HCT116 (cell line): ENCODE measurements around the gene C9orf43. TPM values are rescaled to one million over a fixed set of nuclear protein-coding genes. Genes with fewer than 3 reads are reported as not detected.

ENCODE experiments used
- ATAC-seq: fragments of 200-7000 bp; cut with Tn5 transposase; 2 replicates; pipeline ENCODE4 v1.9.1; 2020; ENCODE audit warnings: mild to moderate bottlenecking, moderate library complexity
- BruUV-seq: library from RNA; stranded (reverse); fragments of 400-500 nt; replicated peaks from 2 replicates; lab custom pipeline; 2021; lab: Mats Ljungman, UMichigan
- CTCF ChIA-PET: fragments of 300-600 bp; sonication (Branson Sonifier 250); formaldehyde crosslinking; loops from one replicate; lab custom pipeline; 2021; ENCODE audit warnings: antibody characterized with exemption; lab: Charles Lee
- POLR2A ChIA-PET: fragments of 300-600, 350-600 bp; sonication (Branson Sonifier 250); formaldehyde crosslinking; loops from one replicate; lab custom pipeline; 2021; ENCODE audit warnings: antibody characterized with exemption; lab: Charles Lee
- RAD21 ChIA-PET, 2 experiments: fragments of 300-600 bp; sonication (Branson Sonifier 250); formaldehyde crosslinking; loops; one replicate each; lab custom pipeline; 2023; ENCODE audit warnings: low total read pairs in 2 of 2; ENCODE audit not compliant: uncharacterized antibody in 2 of 2, unreplicated experiment in 2 of 2, low non-redundant PET in 1 of 2; lab: Charles Lee
- DNase-seq: peaks from one replicate; pipeline ENCODE4 v3.0.0-alpha.2; 2010; ENCODE audit warnings: low read depth, low spot score
- H2AFZ ChIP-seq: fragments of 200-600 bp; shearing (Covaris generic), sonication (generic); 2 replicates; pipeline ENCODE4 v1.6.1; 2017; ENCODE audit warnings: low read depth, mixed run types, mixed read lengths, antibody characterized with exemption, low read length; ENCODE audit not compliant: poor library complexity, severe bottlenecking
- H3K27ac ChIP-seq: 2 replicates; pipeline ENCODE4 v1.5.1; 2012; ENCODE audit warnings: low read depth, low read length
- H3K27me3 ChIP-seq: fragments of 200-600 bp; sonication (generic); 2 replicates; pipeline ENCODE4 v1.6.1; 2016; ENCODE audit warnings: mixed run types, low read length, mixed read lengths; ENCODE audit not compliant: insufficient read depth
- H3K36me3 ChIP-seq, 2 experiments: fragments of 200-500 bp in 1 of 2; fragments of 200-600 bp in 1 of 2; sonication (Bioruptor generic) in 1 of 2; sonication (generic) in 1 of 2; 2 replicates each; pipeline versions ENCODE4 v1.5.1 to v1.6.1; 2014 to 2016; ENCODE audit warnings: low read length in 2 of 2, inconsistent platforms in 1 of 2, mixed read lengths in 1 of 2, mixed run types in 1 of 2; ENCODE audit not compliant: insufficient read depth in 2 of 2, control insufficient read depth in 1 of 2
- H3K4me1 ChIP-seq, 2 experiments: fragments of 200-600 bp in 1 of 2; sonication (generic) in 1 of 2; 2 replicates each; pipeline versions ENCODE4 v1.5.1 to v1.6.1; 2012 to 2017; ENCODE audit warnings: low read length in 2 of 2, inconsistent platforms in 1 of 2, mild to moderate bottlenecking in 1 of 2, mixed read lengths in 1 of 2, mixed run types in 1 of 2, moderate library complexity in 1 of 2; ENCODE audit not compliant: insufficient read depth in 2 of 2, control insufficient read depth in 1 of 2
- H3K4me2 ChIP-seq: fragments of 200-600 bp; sonication (generic); 2 replicates; pipeline ENCODE4 v1.6.1; 2017; ENCODE audit warnings: mixed run types, low read length, mixed read lengths
- H3K4me3 ChIP-seq, 2 experiments: fragments of 200-600 bp in 1 of 2; sonication (generic) in 1 of 2; replicated peaks in 1 of 2; 2 replicates each; pipeline ENCODE4 v1.5.1; 2011 to 2016; ENCODE audit warnings: low read length in 2 of 2, control low read depth in 1 of 2, low read depth in 1 of 2, mild to moderate bottlenecking in 1 of 2, mixed read lengths in 1 of 2, mixed run types in 1 of 2
- H3K79me2 ChIP-seq: fragments of 200-600 bp; sonication (generic); 2 replicates; pipeline ENCODE4 v1.6.1; 2017; ENCODE audit warnings: mild to moderate bottlenecking, mixed run types, low read length, moderate library complexity, mixed read lengths; ENCODE audit not compliant: insufficient read depth
- H3K9ac ChIP-seq: fragments of 200-600 bp; sonication (generic); 2 replicates; pipeline ENCODE4 v1.6.1; 2016; ENCODE audit warnings: low read length, mixed read lengths
- H3K9me2 ChIP-seq: fragments of 200-600 bp; sonication (generic), shearing (Covaris generic); 2 replicates; pipeline ENCODE4 v1.6.1; 2017; ENCODE audit warnings: mixed run types, mild to moderate bottlenecking, moderate library complexity; ENCODE audit not compliant: insufficient read depth
- H3K9me3 ChIP-seq, 2 experiments: fragments of 200-500 bp in 1 of 2; fragments of 200-600 bp in 1 of 2; sonication (Bioruptor generic) in 1 of 2; sonication (generic) in 1 of 2; 2 replicates each; pipeline ENCODE4 v1.6.1; 2014 to 2017; ENCODE audit warnings: low read length in 2 of 2, mixed read lengths in 2 of 2, inconsistent platforms in 1 of 2, low read depth in 1 of 2, mild to moderate bottlenecking in 1 of 2, mixed run types in 1 of 2, moderate library complexity in 1 of 2; ENCODE audit not compliant: control insufficient read depth in 1 of 2, insufficient read depth in 1 of 2
- H4K20me1 ChIP-seq: fragments of 200-600 bp; sonication (generic), shearing (Covaris generic); 2 replicates; pipeline ENCODE4 v1.6.1; 2017; ENCODE audit warnings: mixed run types, mild to moderate bottlenecking, moderate library complexity; ENCODE audit not compliant: insufficient read depth
- EGR1 ChIP-seq: IDR thresholded peaks from 2 replicates; pipeline ENCODE4 v1.6.1; 2012; ENCODE audit warnings: low read depth
- ELF1 ChIP-seq: IDR thresholded peaks from 2 replicates; pipeline ENCODE4 v1.6.1; 2012; ENCODE audit warnings: low read depth, borderline replicate concordance
- EZH2 ChIP-seq: fragments of 200-600 bp; sonication (generic); IDR thresholded peaks from 2 replicates; pipeline ENCODE4 v1.6.1; 2017; ENCODE audit warnings: antibody characterized with exemption, mixed run types
- EZH2phosphoT487 ChIP-seq: fragments of 200-600 bp; IDR thresholded peaks from 2 replicates; pipeline ENCODE4 v1.6.1; 2018; ENCODE audit warnings: antibody characterized with exemption, borderline replicate concordance
- FOSL1 ChIP-seq: IDR thresholded peaks from 2 replicates; pipeline ENCODE4 v1.6.1; 2012; ENCODE audit warnings: low read depth
- JUND ChIP-seq: IDR thresholded peaks from 2 replicates; pipeline ENCODE4 v1.6.1; 2012
- POLR2AphosphoS5 ChIP-seq: IDR thresholded peaks from 2 replicates; pipeline ENCODE4 v1.6.1; 2011; ENCODE audit warnings: mild to moderate bottlenecking, low read depth, low read length, moderate library complexity
- RAD21 ChIP-seq: IDR thresholded peaks from 2 replicates; pipeline ENCODE4 v1.6.1; 2012; ENCODE audit warnings: low read depth, mild to moderate bottlenecking
- SIN3A ChIP-seq: IDR thresholded peaks from 2 replicates; pipeline ENCODE4 v1.6.1; 2012; ENCODE audit warnings: low read depth
- SP1 ChIP-seq: IDR thresholded peaks from 2 replicates; pipeline ENCODE4 v1.6.1; 2012; ENCODE audit warnings: low read depth
- TCF7L2 ChIP-seq: IDR thresholded peaks from 2 replicates; pipeline ENCODE4 v1.7.0; 2011; ENCODE audit warnings: borderline replicate concordance, inconsistent platforms; ENCODE audit not compliant: insufficient read depth, insufficient read length; ENCODE audit errors: extremely low read depth
- YY1 ChIP-seq: IDR thresholded peaks from 2 replicates; pipeline ENCODE4 v1.6.1; 2011; ENCODE audit warnings: low read length, low read depth, moderate library complexity, mild to moderate bottlenecking; ENCODE audit not compliant: insufficient replicate concordance; ENCODE audit errors: extremely low read depth
- ZFX ChIP-seq: fragments of 450-650 bp; IDR thresholded peaks from 2 replicates; pipeline ENCODE4 v1.6.1; 2017
- ZNF274 ChIP-seq: fragments of 200-500 bp; sonication (Bioruptor generic); IDR thresholded peaks from 2 replicates; pipeline ENCODE4 v1.6.1; 2014; ENCODE audit warnings: mild to moderate bottlenecking, low read depth, low read length, inconsistent platforms
- intact Hi-C: fragments of 100-400 bp; cut with micrococcal nuclease; formaldehyde crosslinking; loops from 2 replicates; pipeline ENCODE4 v1.10.0; 2022
- total RNA-seq: library from RNA; stranded (reverse); gene quantifications from one replicate; pipeline ENCODE4 v1.2.1, GENCODE V29; 2021; ENCODE audit not compliant: unreplicated experiment
- TF ChIP-seq, protein P1 (sequence below): IDR thresholded peaks from 2 replicates; pipeline ENCODE4 v1.6.1; 2012
- TF ChIP-seq, protein P2 (sequence below), 3 experiments: fragments of 200-600 bp in 1 of 3; sonication (generic) in 1 of 3; IDR thresholded peaks in 2 of 3; conservative IDR thresholded peaks in 1 of 3; 2 replicates each; pipeline ENCODE4 v1.5.1; 2012 to 2017; ENCODE audit warnings: low read depth in 2 of 3, low read length in 2 of 3, antibody characterized with exemption in 1 of 3, borderline replicate concordance in 1 of 3, control low read depth in 1 of 3, mild to moderate bottlenecking in 1 of 3, mixed read lengths in 1 of 3, mixed run types in 1 of 3, moderate library complexity in 1 of 3; ENCODE audit not compliant: insufficient read depth in 1 of 3
- TF ChIP-seq, protein P3 (sequence below): IDR thresholded peaks from 2 replicates; pipeline ENCODE4 v1.6.1; 2012
- TF ChIP-seq, protein P4 (sequence below): IDR thresholded peaks from 2 replicates; pipeline ENCODE4 v1.6.1; 2011; ENCODE audit warnings: mild to moderate bottlenecking, low read length, moderate library complexity; ENCODE audit not compliant: insufficient replicate concordance; ENCODE audit errors: extremely low read depth

Gene C9orf43
- total RNA-seq, 1 experiment from 2014 or later: 0.71 TPM

DNA sequence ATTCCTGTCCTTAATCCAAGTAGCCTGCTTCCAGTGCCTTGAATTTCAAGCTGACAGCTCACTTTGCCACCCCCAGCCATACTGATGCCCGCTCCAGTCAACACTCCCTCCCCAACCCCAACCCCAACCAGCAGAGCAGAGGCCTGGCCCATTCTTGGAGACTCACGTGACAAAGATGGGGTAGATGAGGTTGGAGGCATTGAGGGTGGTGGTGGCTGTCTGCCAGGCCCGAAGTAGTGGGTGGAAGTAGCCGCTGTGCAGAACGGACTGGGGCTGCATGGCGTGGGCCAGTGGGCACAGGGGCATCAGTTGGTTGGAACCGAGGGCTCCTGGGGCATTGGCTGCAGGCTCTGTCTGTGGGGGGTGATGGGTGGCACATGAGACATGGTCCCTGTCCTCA, 17.3 kb upstream of the C9orf43 start:
- no peak overlapping the region for H3K4me2 ChIP-seq
- H3K27ac ChIP-seq: no peak overlapping the region
- intact Hi-C loops: no loop called here
- DNase-seq (no peak), ATAC-seq (no peak)
- no peak overlapping the region for H3K4me3 ChIP-seq
- ChIA-PET CTCF (no interaction called here), POLR2A (no interaction called here), RAD21 (no interaction called here)
- no peak overlapping the region for H3K9ac ChIP-seq
- no peak overlapping the region for H2AFZ ChIP-seq
- no peaks in the 10 kb centered on the region for H3K9me3 ChIP-seq
- BruUV-seq: no TSS peak
- H3K9me2 ChIP-seq: no peaks in the 10 kb centered on the region
- no peaks in the 10 kb centered on the region for H3K79me2 ChIP-seq
- H4K20me1 ChIP-seq: no peaks in the 10 kb centered on the region
- H3K36me3 ChIP-seq: no peaks in the 10 kb centered on the region; a peak in 1 of 4 replicates
- no peaks in the 10 kb centered on the region for H3K27me3 ChIP-seq
- TF ChIP-seq, protein P1, sequence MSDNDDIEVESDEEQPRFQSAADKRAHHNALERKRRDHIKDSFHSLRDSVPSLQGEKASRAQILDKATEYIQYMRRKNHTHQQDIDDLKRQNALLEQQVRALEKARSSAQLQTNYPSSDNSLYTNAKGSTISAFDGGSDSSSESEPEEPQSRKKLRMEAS: no peak
- TF ChIP-seq EGR1 (no peak), EZH2 (no peak), ZFX (no peak), YY1 (no peak), ZNF274 (no peak), TCF7L2 (no peak), EZH2phosphoT487 (no peak), ELF1 (no peak), JUND (no peak), SIN3A (no peak), SP1 (no peak), FOSL1 (no peak), POLR2AphosphoS5 (no peak), RAD21 (no peak)
- TF ChIP-seq, protein P2, sequence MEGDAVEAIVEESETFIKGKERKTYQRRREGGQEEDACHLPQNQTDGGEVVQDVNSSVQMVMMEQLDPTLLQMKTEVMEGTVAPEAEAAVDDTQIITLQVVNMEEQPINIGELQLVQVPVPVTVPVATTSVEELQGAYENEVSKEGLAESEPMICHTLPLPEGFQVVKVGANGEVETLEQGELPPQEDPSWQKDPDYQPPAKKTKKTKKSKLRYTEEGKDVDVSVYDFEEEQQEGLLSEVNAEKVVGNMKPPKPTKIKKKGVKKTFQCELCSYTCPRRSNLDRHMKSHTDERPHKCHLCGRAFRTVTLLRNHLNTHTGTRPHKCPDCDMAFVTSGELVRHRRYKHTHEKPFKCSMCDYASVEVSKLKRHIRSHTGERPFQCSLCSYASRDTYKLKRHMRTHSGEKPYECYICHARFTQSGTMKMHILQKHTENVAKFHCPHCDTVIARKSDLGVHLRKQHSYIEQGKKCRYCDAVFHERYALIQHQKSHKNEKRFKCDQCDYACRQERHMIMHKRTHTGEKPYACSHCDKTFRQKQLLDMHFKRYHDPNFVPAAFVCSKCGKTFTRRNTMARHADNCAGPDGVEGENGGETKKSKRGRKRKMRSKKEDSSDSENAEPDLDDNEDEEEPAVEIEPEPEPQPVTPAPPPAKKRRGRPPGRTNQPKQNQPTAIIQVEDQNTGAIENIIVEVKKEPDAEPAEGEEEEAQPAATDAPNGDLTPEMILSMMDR (IDR thresholded peaks at IDR 0.05 in 2 of 3, conservative IDR thresholded peaks at IDR 0.05 in 1 of 3; ENCODE audit: borderline replicate concordance in 1 of 3, insufficient read depth in 1 of 3, low read depth in 2 of 3, low read length in 2 of 3): no peak
- TF ChIP-seq, protein P3, sequence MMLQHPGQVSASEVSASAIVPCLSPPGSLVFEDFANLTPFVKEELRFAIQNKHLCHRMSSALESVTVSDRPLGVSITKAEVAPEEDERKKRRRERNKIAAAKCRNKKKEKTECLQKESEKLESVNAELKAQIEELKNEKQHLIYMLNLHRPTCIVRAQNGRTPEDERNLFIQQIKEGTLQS: no peak
- TF ChIP-seq, protein P4, sequence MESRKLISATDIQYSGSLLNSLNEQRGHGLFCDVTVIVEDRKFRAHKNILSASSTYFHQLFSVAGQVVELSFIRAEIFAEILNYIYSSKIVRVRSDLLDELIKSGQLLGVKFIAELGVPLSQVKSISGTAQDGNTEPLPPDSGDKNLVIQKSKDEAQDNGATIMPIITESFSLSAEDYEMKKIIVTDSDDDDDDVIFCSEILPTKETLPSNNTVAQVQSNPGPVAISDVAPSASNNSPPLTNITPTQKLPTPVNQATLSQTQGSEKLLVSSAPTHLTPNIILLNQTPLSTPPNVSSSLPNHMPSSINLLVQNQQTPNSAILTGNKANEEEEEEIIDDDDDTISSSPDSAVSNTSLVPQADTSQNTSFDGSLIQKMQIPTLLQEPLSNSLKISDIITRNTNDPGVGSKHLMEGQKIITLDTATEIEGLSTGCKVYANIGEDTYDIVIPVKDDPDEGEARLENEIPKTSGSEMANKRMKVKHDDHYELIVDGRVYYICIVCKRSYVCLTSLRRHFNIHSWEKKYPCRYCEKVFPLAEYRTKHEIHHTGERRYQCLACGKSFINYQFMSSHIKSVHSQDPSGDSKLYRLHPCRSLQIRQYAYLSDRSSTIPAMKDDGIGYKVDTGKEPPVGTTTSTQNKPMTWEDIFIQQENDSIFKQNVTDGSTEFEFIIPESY: no peak
- no peaks in the 10 kb centered on the region for H3K4me1 ChIP-seq
